ENCODE measurements around the gene GALNT10. TPM values are rescaled to one million over a fixed set of nuclear protein-coding genes. Genes with fewer than 3 reads are reported as not detected.

The GALNT10 gene
- total RNA-seq, 2 experiments from 2014 or later, result 12.9 to 15.2 TPM

DNA sequence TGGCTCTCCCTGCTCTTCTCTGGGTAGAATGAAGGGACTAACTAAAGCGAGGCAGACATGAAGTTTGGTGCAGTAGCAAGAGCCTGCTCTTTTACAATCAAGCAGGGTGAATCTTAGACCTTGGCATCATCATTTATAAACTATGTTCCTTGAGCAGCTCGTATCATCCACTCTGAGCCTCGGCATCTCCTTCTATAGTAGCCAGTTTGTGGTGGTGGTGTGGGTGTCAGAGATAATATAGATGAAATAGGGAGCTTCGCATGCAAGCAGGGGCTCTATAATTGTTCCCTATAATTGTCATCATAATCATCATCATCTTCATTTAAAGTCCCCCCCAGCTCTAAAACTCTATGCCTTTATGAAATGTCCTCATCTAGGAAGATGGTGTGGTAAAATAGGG lies 182.8 kb downstream of the GALNT10 start:
- CTCF ChIA-PET, result interaction anchor here (1.2 kb wide), 1 partner anchor 399 kb away, joined by 3 read pairs; no protein-coding TSS in a partner anchor
- Mint-ChIP-seq H3K36me3 (ENCODE audit: low read depth) (peaks cover 6% of the 10 kb centered on the region), H3K27ac (no peak overlapping the region), H3K9me3 (no peaks in the 10 kb centered on the region), H3K4me1 (ENCODE audit: low read depth) (no peaks in the 10 kb centered on the region), H3K27me3 (no peaks in the 10 kb centered on the region), H3K4me3 (no peak overlapping the region)
- DNase-seq, result no peak
- no peak for ATAC-seq
- TF ChIP-seq, protein P1, sequence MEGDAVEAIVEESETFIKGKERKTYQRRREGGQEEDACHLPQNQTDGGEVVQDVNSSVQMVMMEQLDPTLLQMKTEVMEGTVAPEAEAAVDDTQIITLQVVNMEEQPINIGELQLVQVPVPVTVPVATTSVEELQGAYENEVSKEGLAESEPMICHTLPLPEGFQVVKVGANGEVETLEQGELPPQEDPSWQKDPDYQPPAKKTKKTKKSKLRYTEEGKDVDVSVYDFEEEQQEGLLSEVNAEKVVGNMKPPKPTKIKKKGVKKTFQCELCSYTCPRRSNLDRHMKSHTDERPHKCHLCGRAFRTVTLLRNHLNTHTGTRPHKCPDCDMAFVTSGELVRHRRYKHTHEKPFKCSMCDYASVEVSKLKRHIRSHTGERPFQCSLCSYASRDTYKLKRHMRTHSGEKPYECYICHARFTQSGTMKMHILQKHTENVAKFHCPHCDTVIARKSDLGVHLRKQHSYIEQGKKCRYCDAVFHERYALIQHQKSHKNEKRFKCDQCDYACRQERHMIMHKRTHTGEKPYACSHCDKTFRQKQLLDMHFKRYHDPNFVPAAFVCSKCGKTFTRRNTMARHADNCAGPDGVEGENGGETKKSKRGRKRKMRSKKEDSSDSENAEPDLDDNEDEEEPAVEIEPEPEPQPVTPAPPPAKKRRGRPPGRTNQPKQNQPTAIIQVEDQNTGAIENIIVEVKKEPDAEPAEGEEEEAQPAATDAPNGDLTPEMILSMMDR (IDR thresholded peaks at IDR 0.05), result no peak
- POLR2A ChIA-PET, result no interaction called here
- intact Hi-C loops (cut with micrococcal nuclease), result no loop called here

DNA sequence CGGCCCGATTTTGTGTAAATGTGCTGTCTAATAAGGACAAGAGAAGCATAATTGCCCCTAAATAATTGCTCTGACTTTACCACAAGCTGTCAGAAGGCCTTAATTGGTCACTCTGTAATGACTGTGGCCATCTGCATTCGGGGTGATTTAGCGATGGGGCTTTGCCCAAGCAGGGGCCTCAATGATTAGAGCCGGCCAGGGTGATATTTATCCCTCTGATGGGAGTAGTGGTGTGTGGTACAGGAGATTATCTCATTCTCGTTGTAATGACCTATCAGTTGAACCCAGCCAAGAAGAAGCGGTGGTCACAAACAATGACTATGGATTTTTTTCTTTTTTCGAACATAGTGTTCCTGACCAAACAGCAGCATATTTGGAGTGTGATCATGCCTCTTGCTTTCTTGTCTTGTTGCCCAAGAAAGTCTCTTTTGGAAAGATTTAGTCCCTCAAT lies 183.2 kb downstream of the GALNT10 start:
- intact Hi-C loops (cut with micrococcal nuclease), result no loop called here
- CTCF ChIA-PET, result interaction anchor here (1.2 kb wide), 1 partner anchor 400 kb away, joined by 3 read pairs; no protein-coding TSS in a partner anchor
- Mint-ChIP-seq H3K27ac (no peak overlapping the region), H3K4me3 (no peak overlapping the region), H3K9me3 (no peaks in the 10 kb centered on the region), H3K4me1 (ENCODE audit: low read depth) (no peaks in the 10 kb centered on the region), H3K27me3 (no peaks in the 10 kb centered on the region), H3K36me3 (ENCODE audit: low read depth) (peaks cover 6% of the 10 kb centered on the region)
- DNase-seq (no peak), ATAC-seq (no peak)
- TF ChIP-seq, protein P1 (IDR thresholded peaks at IDR 0.05), result no peak
- POLR2A ChIA-PET, result no interaction called here

DNA sequence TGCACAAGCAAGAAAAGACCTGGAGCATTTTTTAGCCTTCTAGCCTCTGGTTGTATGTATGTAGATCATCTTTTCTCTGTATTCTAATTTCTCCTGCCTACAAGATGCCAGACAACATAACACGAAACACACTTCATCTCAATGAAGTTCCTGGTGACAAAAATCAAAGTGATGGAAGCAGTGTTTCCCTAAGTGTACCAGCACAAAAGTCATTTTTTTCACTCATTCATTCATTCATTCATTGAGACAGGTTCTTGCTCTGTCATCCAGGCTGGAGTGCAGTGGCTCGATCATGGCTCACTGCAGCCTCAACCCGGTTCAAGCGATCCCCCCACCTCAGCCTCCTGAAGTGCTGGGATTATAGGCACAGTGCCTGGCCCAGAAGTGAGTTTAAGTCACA lies 183.7 kb downstream of the GALNT10 start:
- intact Hi-C loops (cut with micrococcal nuclease), result no loop called here
- H3K4me3 Mint-ChIP-seq, result no peak overlapping the region
- H3K4me1 Mint-ChIP-seq (ENCODE audit: low read depth), result no peaks in the 10 kb centered on the region
- DNase-seq (no peak), ATAC-seq (no peak)
- H3K36me3 Mint-ChIP-seq (ENCODE audit: low read depth), result peaks cover 6% of the 10 kb centered on the region
- H3K27me3 Mint-ChIP-seq, result no peaks in the 10 kb centered on the region
- CTCF ChIA-PET, result interaction anchor here (1.4 kb wide), 1 partner anchor 302 kb away, joined by 4 read pairs; no protein-coding TSS in a partner anchor
- H3K27ac Mint-ChIP-seq, result no peak overlapping the region
- POLR2A ChIA-PET, result no interaction called here
- TF ChIP-seq, protein P1 (IDR thresholded peaks at IDR 0.05), result no peak
- no peaks in the 10 kb centered on the region for H3K9me3 Mint-ChIP-seq

DNA sequence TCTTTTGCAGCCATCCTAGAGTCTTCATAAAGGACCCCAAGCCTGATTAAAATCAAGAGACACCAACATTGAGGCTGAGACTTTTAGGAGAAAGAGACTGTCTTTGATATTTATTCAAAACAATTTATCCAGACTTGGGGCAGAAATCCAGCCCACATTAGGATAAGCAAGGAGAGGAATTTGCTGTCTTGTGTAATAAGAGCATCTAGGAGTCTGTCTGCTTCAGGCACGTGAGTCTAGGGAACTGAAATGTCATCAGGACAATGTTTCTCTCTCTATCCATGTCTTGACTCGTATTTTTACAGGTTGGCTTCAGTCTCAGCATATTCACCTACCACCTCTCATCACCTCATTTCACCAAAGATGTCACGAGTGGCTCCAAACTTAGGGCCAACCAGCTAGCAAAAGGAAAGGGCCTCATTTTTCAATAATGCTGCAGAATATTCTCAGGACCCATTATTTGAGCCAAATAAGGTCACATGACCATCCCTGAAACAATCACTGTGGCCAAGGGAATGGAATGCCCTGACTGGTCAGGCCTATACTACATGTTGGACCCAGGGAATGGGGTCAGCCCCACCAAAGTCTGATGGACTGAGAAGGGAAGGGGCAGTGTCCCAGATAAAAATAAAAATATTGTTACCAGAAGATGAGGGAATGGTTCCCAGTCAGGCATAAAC lies 184.9 kb downstream of the GALNT10 start:
- no peaks in the 10 kb centered on the region for H3K4me1 Mint-ChIP-seq (ENCODE audit: low read depth)
- no peaks in the 10 kb centered on the region for H3K9me3 Mint-ChIP-seq
- no peak for DNase-seq
- ChIA-PET CTCF (interaction anchor here (1.4 kb wide), 1 partner anchor 303 kb away, joined by 4 read pairs; no protein-coding TSS in a partner anchor), POLR2A (no interaction called here)
- H3K27me3 Mint-ChIP-seq, result no peaks in the 10 kb centered on the region
- TF ChIP-seq, protein P1 (IDR thresholded peaks at IDR 0.05), result no peak
- no peak overlapping the region for H3K4me3 Mint-ChIP-seq
- H3K27ac Mint-ChIP-seq, result no peak overlapping the region
- H3K36me3 Mint-ChIP-seq (ENCODE audit: low read depth), result peaks cover 6% of the 10 kb centered on the region
- ATAC-seq, result no peak
- intact Hi-C loops (cut with micrococcal nuclease), result no loop called here

DNA sequence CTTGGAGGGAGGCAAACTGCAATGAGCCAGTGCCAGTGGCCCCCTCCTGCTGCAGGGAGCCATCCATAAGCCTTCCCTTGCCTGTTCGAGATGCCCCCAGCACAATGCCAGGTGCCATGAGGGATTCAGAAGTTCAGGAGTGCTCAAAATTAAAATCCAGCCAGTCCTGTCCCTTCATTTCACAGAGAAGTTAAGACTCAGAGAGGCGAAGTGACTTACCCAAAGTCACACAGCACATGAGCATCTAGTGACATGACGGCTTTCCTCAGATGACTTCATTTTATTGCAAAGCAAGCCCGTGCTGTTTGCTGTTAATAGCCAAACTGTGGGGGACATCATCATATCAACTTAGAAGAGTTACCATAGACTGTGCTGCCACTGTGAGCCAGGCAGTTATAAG lies 185.9 kb downstream of the GALNT10 start:
- no peaks in the 10 kb centered on the region for H3K9me3 Mint-ChIP-seq
- no peak for DNase-seq
- no peaks in the 10 kb centered on the region for H3K4me1 Mint-ChIP-seq (ENCODE audit: low read depth)
- TF ChIP-seq, protein P1 (IDR thresholded peaks at IDR 0.05), result no peak
- H3K4me3 Mint-ChIP-seq, result no peak overlapping the region
- H3K27ac Mint-ChIP-seq, result no peak overlapping the region
- ChIA-PET CTCF (no interaction called here), POLR2A (no interaction called here)
- no peaks in the 10 kb centered on the region for H3K27me3 Mint-ChIP-seq
- no peak for ATAC-seq
- intact Hi-C loops (cut with micrococcal nuclease), result no loop called here
- peaks cover 10% of the 10 kb centered on the region for H3K36me3 Mint-ChIP-seq (ENCODE audit: low read depth)

Measured in activated CD8-positive, alpha-beta T cell treated with anti-CD3 and anti-CD28 coated beads for 36 hours (primary cell).